ENCODE results near the gene ZNF335. TPM values are rescaled to one million over a fixed set of nuclear protein-coding genes. Genes with fewer than 3 reads are reported as not detected.

Gene ZNF335
- total RNA-seq: 6.2 and 13.3 TPM in 2 replicates

GRCh38 chr20:45971675-45972499 lies at the start of gene ZNF335:
ZNF335 (minus strand) TSS chr20:45972203; CDS start chr20:45971410, 793 bp downstream.

GRCh38 chr20:45934586-45935415 lies 37.2 kb downstream of the ZNF335 start, which contains the start of gene PCIF1:
PCIF1 (plus strand) TSS chr20:45934683; CDS start chr20:45939000, 4,317 bp downstream.

GRCh38 chr20:45911486-45912343 lies 60.3 kb downstream of the ZNF335 start, which contains the start of gene PLTP:
PLTP (minus strand) TSS chr20:45912155; CDS start chr20:45911452, 703 bp downstream.

Other genes starting within 250 kb of the ZNF335 start
- gene SPINT4, start 249.9 kb downstream of the ZNF335 start, total RNA-seq: not detected in 2 replicates
- not detected in 2 replicates for gene WFDC3, start 180.3 kb downstream of the ZNF335 start, total RNA-seq
- gene DNTTIP1, start 180.2 kb downstream of the ZNF335 start, total RNA-seq: 12.7 and 13.6 TPM in 2 replicates
- gene UBE2C, start 159.6 kb downstream of the ZNF335 start, total RNA-seq: 8.9 and 20.7 TPM in 2 replicates
- gene TNNC2, start 144.9 kb downstream of the ZNF335 start, total RNA-seq: not detected in 2 replicates
- gene SNX21, start 138.4 kb downstream of the ZNF335 start, total RNA-seq: 10.2 and 13.4 TPM in 2 replicates
- gene ACOT8, start 114.8 kb downstream of the ZNF335 start, total RNA-seq: 26.4 and 32.9 TPM in 2 replicates
- 6.0 and 9.9 TPM in 2 replicates for gene ZSWIM3, start 114.6 kb downstream of the ZNF335 start, total RNA-seq
- 1.9 and 4.0 TPM in 2 replicates for gene ZSWIM1, start 91.0 kb downstream of the ZNF335 start, total RNA-seq
- 0.49 and 0.50 TPM in 2 replicates for gene SPATA25, start 84.6 kb downstream of the ZNF335 start, total RNA-seq
- gene NEURL2, start 81.0 kb downstream of the ZNF335 start, total RNA-seq: 2.6 and 2.8 TPM in 2 replicates
- gene CTSA, start 80.9 kb downstream of the ZNF335 start, total RNA-seq: 37.2 and 80.9 TPM in 2 replicates
- 3.4 and 6.7 TPM in 2 replicates for gene PLTP, start 60.0 kb downstream of the ZNF335 start, total RNA-seq
- 7.3 and 11.3 TPM in 2 replicates for gene PCIF1, start 37.5 kb downstream of the ZNF335 start, total RNA-seq
- 0.06 TPM in 1 of 2 replicates, not detected in the other for gene MMP9, start 36.7 kb upstream of the ZNF335 start, total RNA-seq
- gene SLC12A5, start 57.0 kb upstream of the ZNF335 start, total RNA-seq: 0.81 and 1.3 TPM in 2 replicates
- 7.6 and 13.4 TPM in 2 replicates for gene NCOA5, start 117.8 kb upstream of the ZNF335 start, total RNA-seq
- gene CD40, start 146.1 kb upstream of the ZNF335 start, total RNA-seq: 10.1 and 31.1 TPM in 2 replicates

Data from bladder microvascular endothelial cell (primary cell).